Activated CD8-positive, alpha-beta memory T cell treated with anti-CD3 and anti-CD28 coated beads for 36 hours (primary cell): Measurements from ENCODE around the gene NXF1. TPM values are rescaled to one million over a fixed set of nuclear protein-coding genes. Genes with fewer than 3 reads are reported as not detected.

Experiments used
- CTCF ChIA-PET: fragments of 350-600 bp; sonication (Branson Sonifier 250); formaldehyde crosslinking; loops from one replicate; lab custom pipeline; 2021; ENCODE audit warnings: antibody characterized with exemption; lab: Charles Lee
- POLR2A ChIA-PET: fragments of 350-600 bp; sonication (Branson Sonifier 250); formaldehyde crosslinking; loops from one replicate; lab custom pipeline; 2021; ENCODE audit warnings: antibody characterized with exemption; lab: Charles Lee
- total RNA-seq, 2 experiments: library from RNA; stranded (reverse); gene quantifications; one replicate each; pipeline ENCODE4 v1.2.3, GENCODE V29; 2021

NXF1 gene
- total RNA-seq, 2 experiments from 2014 or later, result 93.1 to 95.4 TPM

DNA sequence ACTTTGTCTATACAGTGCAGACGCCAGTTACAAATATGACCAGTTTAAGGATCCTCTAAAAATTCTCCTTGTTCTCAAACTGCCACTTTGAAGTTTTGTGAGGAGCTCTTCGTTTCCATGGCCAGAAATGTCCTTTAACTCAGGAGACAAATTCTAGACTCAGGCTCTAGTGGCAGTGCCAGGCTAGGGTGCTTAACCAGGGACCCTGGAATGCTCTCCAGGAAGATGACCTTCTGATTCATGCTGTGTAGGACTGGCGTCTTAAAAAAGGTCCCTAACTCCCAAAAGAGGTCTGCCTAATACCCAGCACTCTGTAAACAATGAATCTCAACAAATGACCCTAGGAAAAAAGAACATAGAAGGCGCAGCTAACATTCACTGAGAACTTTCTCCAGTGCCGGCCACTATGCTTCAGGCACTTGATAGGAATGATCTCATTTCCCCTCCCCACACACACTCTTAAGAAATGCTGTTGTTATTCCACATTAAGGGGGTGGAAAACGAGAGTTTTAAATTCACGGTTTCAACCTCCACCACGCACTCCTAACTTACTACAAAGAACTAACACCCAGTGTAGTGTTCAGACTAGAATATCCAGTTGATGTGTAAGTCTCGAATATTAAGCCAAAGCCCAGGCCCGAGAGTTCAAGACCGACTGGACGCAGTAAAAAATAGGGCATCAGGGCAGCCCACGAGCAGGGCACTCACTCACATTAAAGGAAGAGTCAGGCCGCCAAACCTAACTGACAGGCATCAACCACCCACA lies 747 bp downstream of the NXF1 start:
- ChIA-PET POLR2A (interaction anchor here (0.6 to 1.4 kb wide), 9 partner anchors 10 to 52 kb away, joined by 3 to 5 read pairs (median 4); no protein-coding TSS in a partner anchor), CTCF (interaction anchor here (1.3 to 1.5 kb wide), 2 partner anchors 12 to 18 kb away, joined by 4 to 5 read pairs; no protein-coding TSS in a partner anchor)

DNA sequence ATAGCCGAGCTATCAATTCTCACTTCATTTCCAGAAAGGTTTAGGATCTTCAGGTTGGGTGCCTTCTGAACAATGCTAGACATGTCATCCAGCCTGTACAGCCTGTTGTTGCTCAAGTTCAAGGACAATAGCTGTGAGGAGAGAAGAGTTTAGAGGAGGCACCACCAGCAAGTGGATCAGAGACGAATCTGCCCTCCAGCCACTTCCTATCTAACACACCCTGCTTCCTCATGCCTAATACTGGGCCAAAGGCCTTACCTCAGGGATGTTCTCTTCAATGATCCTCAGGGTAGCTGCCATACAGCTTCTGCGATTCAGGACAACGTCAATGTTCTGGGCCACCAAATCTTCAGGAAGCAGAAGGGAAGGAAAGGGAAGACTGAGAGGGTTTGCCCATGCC lies 4.2 kb downstream of the NXF1 start:
- ChIA-PET CTCF (interaction anchor here (0.7 to 1.4 kb wide), 2 partner anchors 15 to 103 kb away, joined by 4 read pairs; no protein-coding TSS in a partner anchor), POLR2A (interaction anchor here (0.7 to 3.4 kb wide), 4 partner anchors 9 to 35 kb away, joined by 3 to 15 read pairs (median 8); partner anchors contain the start of genes TMEM179B and TMEM223)

DNA sequence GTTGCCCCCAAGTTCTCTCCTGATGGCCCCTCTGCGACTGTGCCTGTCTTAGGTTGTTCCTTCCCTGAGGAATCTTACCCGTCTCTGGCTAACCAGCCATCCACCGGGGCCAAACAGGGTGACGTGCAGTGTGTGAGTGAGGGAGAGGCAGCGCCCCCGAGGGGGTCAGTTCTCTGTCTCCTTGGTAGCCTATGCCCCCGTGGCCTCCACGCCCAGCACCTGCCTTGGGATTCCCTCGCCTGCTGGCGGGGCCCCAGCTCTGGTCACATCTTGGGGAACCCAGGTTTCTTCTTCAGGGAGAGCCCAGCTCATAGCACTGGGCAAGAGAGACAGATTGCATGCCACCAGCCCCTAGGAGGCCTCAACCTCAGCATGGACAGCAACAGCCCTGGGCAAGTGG lies 5.8 kb downstream of the NXF1 start:
- POLR2A ChIA-PET, result interaction anchor here (3.4 kb wide), 1 partner anchor 8 kb away, joined by 15 read pairs; the partner anchor contains the start of gene TMEM223
- CTCF ChIA-PET, result interaction anchor here (1.5 kb wide), 1 partner anchor 12 kb away, joined by 3 read pairs; the partner anchor contains the start of gene TMEM179B

DNA sequence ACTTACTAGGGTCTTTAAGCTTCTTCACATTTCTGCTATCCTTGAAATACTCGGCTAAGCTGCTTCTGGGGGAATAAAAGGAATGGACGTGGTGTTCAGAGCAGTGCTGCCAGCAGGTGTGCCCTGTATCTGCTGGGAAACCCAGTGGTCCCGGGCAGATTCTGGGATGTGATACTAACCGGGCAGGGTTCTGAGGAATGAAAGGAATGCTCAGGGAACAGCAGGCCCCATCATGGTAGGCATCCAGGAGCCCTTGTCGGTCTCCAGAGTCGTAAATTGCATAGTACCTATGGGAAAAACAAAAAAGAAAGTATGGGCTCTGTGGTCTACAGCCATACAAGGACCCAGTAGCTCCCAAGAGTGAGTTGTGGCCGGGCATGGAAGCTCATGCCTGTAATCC lies 9.0 kb downstream of the NXF1 start:
- POLR2A ChIA-PET, result interaction anchor here (0.5 to 2.0 kb wide), 4 partner anchors 10 to 1480 kb away, joined by 4 to 8 read pairs (median 4); partner anchors contain the start of genes STX5 and TEX54

DNA sequence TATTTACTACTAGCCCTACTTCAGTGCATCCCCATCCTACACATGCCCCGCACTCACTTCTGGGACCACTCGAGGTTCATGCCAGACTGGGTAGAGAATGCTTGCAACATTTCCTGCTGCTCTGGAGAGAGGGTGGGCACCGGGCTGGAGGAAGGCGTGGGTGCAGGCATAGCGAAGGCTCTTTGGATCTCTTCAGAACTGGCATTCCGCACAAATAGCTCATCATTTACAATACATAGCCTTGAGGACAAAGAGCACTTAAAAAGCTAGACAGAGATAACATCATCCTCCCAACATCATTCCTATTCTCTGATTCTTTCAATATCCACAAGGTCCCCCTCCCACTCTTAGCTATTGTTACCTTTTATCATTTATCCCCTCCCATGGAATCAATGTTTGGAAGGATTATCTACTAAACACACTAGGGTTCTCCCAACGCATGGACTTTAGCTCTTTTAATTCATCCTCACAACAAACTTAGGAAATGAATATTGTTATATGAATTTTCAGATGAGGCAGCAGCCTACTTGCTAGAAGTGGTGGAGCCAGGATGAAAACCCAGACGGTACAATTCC lies 11.0 kb downstream of the NXF1 start:
- ChIA-PET POLR2A (interaction anchor here (0.7 to 1.1 kb wide), 2 partner anchors 10 to 114 kb away, joined by 4 read pairs; no protein-coding TSS in a partner anchor), CTCF (no interaction called here)

More for the DNA sequence above, 9.0 kb downstream of the NXF1 start:
- CTCF ChIA-PET, result interaction anchor here (0.6 to 1.5 kb wide), 6 partner anchors 9 to 184 kb away, joined by 3 to 5 read pairs (median 3); partner anchors contain the start of genes EML3 and TMEM179B

DNA sequence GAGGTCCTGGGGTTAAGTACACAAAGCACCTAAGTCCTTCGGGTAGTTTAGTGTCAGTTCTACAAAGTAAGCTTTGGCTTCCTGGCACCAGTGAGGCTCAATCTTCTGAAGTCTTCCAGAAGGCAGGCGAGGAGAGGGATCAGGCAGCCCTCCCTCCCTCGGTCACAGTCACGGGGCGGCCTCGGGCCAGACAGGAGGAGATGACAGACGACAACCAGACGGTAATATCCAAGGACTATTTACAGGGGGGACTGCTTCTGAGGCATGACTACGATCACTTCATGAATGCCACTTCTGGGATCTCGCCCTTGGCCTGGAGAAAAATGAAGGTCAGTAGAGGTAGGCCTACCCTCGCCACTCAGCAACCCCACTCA lies 13.1 kb downstream of the NXF1 start:
- CTCF ChIA-PET, result interaction anchor here (0.5 to 1.4 kb wide), 3 partner anchors 12 to 72 kb away, joined by 3 to 4 read pairs (median 3); no protein-coding TSS in a partner anchor
- POLR2A ChIA-PET, result interaction anchor here (1.8 to 2.5 kb wide), 2 partner anchors 9 to 64 kb away, joined by 5 to 15 read pairs; no protein-coding TSS in a partner anchor

DNA sequence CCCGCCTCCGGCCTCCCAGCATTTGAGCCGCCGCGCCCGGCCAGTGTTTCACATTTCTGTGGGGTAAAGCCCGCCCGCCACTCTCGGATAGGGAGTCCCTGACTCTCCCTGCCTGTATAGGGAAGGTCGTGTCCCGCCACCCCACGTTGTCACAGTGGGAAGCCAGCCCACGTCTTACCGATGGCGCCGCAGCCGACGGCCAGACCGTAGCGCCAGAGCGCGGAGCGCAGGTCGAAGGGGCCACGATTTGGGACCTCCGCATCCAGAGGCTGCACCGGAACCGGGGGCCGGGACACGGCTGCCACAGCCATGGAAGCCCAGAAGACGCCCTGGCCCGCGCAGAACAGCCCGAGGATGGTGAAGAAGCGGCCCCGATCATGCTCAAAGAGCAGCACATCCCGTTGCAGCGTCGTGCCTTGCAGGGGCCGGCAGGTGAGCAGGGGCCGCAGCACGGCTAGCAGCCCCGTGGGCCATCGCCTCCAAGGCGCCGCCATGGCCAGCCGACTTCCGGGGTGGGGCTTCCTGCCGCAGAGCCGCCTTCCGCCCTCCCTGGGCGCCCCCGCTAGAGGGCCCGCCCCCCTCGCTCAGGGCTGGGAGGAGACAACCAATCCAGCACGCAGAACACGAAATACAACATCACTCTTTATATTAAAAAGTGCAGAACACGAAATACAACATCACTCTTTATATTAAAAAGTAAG lies 13.6 kb downstream of the NXF1 start, which contains the start of gene TMEM223:
TSS of gene TMEM223 (minus strand) at position 506 of the 701 bp plus-strand sequence. CDS start at position 494, 12 bp downstream.
- POLR2A ChIA-PET, result interaction anchor here (0.6 to 2.5 kb wide), 7 partner anchors 9 to 66 kb away, joined by 3 to 15 read pairs (median 4); partner anchors contain the start of gene NXF1
- CTCF ChIA-PET, result interaction anchor here (1.4 kb wide), 1 partner anchor 50 kb away, joined by 3 read pairs; no protein-coding TSS in a partner anchor

DNA sequence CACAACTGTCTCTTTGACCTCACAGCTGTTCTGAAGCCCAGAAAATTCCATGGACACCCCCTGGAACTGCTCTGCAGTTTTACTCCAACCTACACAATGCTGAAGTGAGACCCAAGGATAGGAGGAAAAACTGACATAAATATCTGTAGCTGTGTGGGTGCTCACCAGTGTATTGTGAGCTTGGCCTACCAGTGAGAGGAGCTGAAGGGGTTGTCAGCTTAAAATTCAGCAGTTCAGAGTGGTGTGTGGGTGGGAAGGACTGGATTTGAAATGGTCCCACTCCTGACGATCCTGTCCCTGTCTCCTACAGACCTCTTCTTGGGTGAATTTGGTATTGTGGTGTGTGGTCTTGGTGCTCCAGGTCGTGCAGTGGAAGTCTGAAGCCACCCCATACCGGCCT lies 15.7 kb downstream of the NXF1 start:
- ChIA-PET CTCF (interaction anchor here (0.7 to 1.5 kb wide), 4 partner anchors 36 to 122 kb away, joined by 3 to 4 read pairs (median 3); partner anchors contain the start of gene ZBTB3), POLR2A (interaction anchor here (0.5 to 0.8 kb wide), 3 partner anchors 14 to 85 kb away, joined by 3 read pairs; partner anchors contain the start of gene TAF6L)

DNA sequence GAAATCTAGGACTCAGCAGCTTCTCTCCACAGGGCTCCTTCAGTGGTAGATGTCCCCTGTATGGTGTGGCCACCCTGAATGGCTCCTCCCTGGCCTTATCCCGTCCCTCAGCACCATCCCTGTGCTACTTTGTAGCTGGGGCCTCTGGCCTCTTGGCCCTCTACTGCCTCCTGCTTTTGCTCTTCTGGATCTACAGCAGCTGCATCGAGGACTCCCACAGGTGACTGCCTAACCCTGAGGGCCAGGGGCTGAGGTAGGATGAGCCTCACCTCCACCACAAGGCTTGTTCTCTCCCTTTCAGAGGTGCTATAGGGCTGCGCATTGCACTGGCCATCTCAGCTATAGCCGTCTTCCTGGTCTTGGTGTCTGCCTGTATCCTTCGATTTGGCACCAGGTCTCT lies 16.2 kb downstream of the NXF1 start:
- CTCF ChIA-PET, result interaction anchor here (1.1 to 3.4 kb wide), 3 partner anchors 52 to 67 kb away, joined by 3 to 46 read pairs (median 16); no protein-coding TSS in a partner anchor

DNA sequence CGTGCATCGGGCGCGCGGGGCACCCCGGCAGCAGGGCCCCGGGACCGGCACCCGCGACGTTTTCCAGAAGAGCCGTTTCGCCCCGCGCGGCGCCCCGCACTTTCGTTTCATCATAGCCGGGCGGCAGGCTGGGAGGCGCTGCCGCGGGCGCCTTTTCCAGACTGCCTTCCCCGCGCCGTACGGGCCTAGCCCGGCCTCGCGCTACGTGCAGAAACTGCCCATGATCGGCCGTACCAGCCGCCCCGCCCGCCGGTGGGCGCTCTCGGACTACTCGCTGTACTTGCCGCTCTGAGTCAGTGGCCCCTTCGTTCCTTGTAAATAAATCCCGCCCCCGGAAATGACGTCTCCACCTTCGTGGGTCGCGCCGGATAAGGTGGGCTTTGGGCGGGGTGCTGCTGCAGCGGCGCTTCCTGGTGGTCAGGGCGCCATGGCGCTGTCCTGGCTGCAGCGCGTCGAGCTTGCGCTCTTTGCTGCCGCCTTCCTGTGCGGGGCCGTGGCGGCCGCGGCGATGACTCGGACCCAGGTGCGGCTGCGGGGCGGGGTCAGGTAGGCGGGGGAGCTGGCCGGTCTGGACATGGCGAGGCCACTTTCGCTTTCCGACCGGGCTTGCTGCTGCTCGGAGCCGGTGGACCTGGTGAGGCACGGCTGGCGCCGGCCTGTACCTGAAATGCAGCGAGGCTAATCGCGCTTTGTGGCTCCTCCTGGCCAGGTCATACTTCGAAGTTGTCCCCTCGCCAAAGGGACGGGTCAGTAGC lies 18.1 kb downstream of the NXF1 start, which contains the start of gene TMEM179B:
TSS of gene TMEM179B (plus strand) at position 398 of the 755 bp plus-strand sequence. CDS start at position 428, 30 bp downstream.
- ChIA-PET POLR2A (interaction anchor here (0.5 to 3.5 kb wide), 20 partner anchors 13 to 231 kb away, joined by 3 to 37 read pairs (median 5); partner anchors contain the start of genes GANAB, NXF1, SLC3A2 and STX5), CTCF (interaction anchor here (0.5 to 4.1 kb wide), 40 partner anchors 9 to 754 kb away, joined by 3 to 46 read pairs (median 4); partner anchors contain the start of genes BSCL2, EEF1G, HNRNPUL2 and NXF1)

More for the DNA sequence above, 16.2 kb downstream of the NXF1 start:
- POLR2A ChIA-PET, result interaction anchor here (0.5 to 3.5 kb wide), 4 partner anchors 15 to 167 kb away, joined by 3 to 37 read pairs (median 6); partner anchors contain the start of gene TAF6L

DNA sequence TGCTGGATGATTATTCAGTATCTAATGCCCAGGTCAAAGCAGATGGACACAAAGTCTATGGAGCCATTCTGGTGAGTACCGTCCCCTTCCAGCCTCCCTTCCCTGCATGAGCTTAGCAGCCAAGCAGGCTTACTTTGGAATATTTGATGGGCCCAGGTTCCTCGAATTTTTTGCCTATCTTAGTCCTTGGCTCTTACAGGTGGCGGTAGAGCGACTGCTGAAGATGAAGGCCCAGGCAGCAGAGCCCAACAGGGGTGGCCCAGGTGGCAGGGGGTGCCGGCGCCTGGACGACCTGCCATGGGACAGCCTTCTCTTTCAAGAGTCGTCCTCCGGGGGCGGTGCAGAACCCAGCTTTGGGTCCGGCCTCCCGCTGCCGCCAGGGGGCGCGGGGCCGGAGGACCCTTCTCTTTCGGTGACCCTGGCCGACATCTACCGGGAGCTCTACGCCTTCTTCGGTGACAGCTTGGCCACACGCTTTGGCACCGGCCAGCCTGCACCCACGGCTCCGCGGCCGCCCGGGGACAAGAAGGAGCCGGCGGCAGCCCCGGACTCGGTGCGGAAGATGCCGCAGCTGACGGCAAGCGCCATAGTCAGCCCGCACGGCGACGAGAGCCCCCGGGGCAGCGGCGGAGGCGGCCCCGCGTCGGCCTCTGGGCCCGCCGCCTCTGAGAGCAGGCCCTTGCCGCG lies 18.8 kb downstream of the NXF1 start:
- ChIA-PET CTCF (interaction anchor here (0.6 to 4.1 kb wide), 38 partner anchors 9 to 212 kb away, joined by 3 to 46 read pairs (median 4); partner anchors contain the start of genes BSCL2, EEF1G, EML3 and HNRNPUL2), POLR2A (interaction anchor here (0.5 to 3.5 kb wide), 18 partner anchors 14 to 231 kb away, joined by 3 to 37 read pairs (median 5); partner anchors contain the start of genes INTS5, NXF1, SLC3A2 and STX5)

DNA sequence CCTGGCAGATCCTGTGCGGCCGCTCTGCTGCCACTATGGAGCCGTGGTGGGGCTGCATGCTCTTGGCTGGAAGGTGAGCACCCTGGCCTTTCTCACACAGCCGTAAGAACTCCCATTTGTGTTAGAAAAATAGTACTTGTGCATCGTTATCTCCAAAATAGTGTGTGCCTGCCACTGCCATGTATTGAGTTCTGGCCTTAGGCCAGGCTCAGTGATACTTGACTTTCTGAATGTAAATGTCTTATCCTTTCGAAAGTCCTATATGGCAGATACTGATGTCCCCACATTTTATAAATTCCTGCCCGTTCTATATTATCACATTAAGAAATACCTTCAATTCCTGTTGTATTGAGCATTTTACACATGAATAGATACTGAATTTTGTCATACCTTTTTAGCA lies 22.5 kb downstream of the NXF1 start:
- ChIA-PET POLR2A (no interaction called here), CTCF (no interaction called here)

DNA sequence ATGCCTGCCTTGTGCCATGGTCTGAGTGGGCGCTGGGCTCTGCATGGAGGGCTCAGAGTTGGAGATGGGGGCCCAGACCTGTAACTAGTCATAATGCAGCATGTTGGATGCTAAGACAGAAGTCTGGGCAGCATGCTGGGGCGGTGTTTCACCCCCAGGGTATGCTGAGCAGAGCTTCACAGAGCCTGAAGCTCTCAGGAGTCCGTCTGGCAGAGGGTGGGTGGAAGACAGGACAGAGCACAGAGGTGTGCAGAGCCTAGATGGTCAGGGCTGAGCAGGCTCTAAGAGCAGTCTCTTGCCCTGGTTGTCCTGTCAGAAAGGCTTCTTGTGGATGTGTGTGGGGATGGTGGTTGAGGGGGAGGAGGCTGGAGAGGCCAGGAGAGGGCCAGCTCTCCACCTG lies 26.8 kb downstream of the NXF1 start:
- ChIA-PET CTCF (no interaction called here), POLR2A (interaction anchor here (0.6 kb wide), 1 partner anchor 82 kb away, joined by 3 read pairs; no protein-coding TSS in a partner anchor)

DNA sequence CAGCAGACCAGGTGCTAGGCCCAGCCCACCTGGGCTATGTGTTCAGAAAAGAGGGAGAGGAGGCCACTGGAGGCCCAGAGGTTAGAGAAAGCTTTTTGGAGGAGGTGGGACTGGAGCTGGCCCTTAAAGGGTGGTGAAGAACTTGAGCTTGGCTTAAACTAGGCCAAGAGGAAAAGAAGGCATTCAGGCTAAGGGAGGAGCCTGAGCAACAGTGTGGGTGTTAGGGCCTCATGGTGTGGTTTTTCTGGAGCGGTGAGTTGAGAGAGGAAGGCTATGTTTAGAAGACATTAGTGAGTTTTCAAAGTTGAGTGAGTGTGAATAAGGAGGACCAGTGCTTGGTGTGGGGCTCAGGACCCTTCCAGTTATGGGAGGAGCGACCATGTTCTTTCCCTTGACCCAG lies 27.9 kb downstream of the NXF1 start:
- POLR2A ChIA-PET, result interaction anchor here (0.7 kb wide), 1 partner anchor 50 kb away, joined by 6 read pairs; no protein-coding TSS in a partner anchor

DNA sequence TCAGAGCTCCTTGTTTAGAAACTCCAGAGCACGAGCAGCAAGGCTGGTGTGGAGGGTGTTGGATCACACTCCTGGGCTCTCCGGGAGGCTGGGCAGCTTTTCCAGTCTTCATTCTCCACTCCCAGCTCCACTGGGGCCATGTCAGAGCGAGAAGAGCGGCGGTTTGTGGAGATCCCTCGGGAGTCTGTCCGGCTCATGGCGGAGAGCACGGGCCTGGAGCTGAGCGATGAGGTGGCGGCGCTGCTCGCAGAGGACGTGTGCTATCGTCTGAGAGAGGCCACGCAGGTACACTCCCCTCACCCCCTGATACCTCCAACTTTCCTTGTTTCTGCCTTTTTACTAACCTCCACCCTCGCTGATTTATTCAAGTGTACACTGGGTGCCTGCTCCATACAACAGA lies 29.6 kb downstream of the NXF1 start:
- CTCF ChIA-PET, result interaction anchor here (1.8 kb wide), 1 partner anchor 11 kb away, joined by 16 read pairs; the partner anchor contains the start of gene TMEM179B
- POLR2A ChIA-PET, result no interaction called here

More for the DNA sequence above, 27.9 kb downstream of the NXF1 start:
- CTCF ChIA-PET, result interaction anchor here (1.2 kb wide), 1 partner anchor 9 kb away, joined by 11 read pairs; no protein-coding TSS in a partner anchor

DNA sequence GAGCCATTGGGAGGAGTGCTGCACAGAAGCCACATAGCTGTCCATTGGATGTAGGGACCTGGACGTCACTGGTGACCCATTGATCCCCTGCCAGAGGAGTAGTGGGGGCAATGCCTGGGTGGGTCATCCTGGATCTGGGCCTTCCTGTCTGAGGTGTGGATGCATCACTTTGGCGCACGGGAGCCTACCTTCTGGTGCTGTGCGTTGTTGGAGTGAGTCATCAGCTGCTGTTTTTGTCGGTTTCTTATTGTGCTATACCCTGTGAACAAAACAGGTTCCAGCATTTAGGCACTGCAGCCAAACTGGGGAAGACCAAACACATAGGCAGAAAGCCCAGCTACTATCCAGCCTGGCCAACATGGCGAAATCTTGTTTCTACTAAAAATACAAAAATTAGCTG lies 30.8 kb downstream of the NXF1 start:
- POLR2A ChIA-PET, result interaction anchor here (0.5 kb wide), 1 partner anchor 82 kb away, joined by 3 read pairs; no protein-coding TSS in a partner anchor
- CTCF ChIA-PET, result interaction anchor here (0.6 to 1.8 kb wide), 4 partner anchors 12 to 1452 kb away, joined by 3 to 16 read pairs (median 3); partner anchors contain the start of gene TMEM179B
